HepG2 (cell line): ENCODE measurements around the gene DALRD3. TPM values are rescaled to one million over a fixed set of nuclear protein-coding genes. Genes with fewer than 3 reads are reported as not detected.

Source experiments
- ATF7-NPFF ChIP-seq: sonication (generic); formaldehyde crosslinking; IDR thresholded peaks from 2 replicates; pipeline ENCODE4 v1.8.1; 2023; ENCODE audit warnings: mild to moderate bottlenecking, low read depth, missing genetic modification reagents, moderate library complexity
- CHCHD3 ChIP-seq: sonication (generic); formaldehyde crosslinking; IDR thresholded peaks from 2 replicates; pipeline ENCODE4 v1.8.0; 2022; ENCODE audit warnings: mild to moderate bottlenecking, missing genetic modification reagents, moderate library complexity
- JUNB ChIP-seq: sonication (generic); formaldehyde crosslinking; IDR thresholded peaks from 2 replicates; pipeline ENCODE4 v1.8.0; 2022; ENCODE audit warnings: missing genetic modification reagents, mild to moderate bottlenecking, borderline replicate concordance
- KLF15 ChIP-seq: sonication (generic); formaldehyde crosslinking; IDR thresholded peaks from 2 replicates; pipeline ENCODE4 v1.8.1; 2023; ENCODE audit warnings: borderline replicate concordance, mild to moderate bottlenecking, inconsistent platforms, missing genetic modification reagents, mixed read lengths
- KLF16 ChIP-seq, 2 experiments: sonication (generic) in 1 of 2; formaldehyde crosslinking in 1 of 2; IDR thresholded peaks; 2 replicates each; pipeline versions ENCODE4 v1.6.1 to v1.8.0; 2016 to 2023; ENCODE audit warnings: missing genetic modification reagents in 2 of 2, missing compliant biosample characterization in 1 of 2
- MAFF ChIP-seq: IDR thresholded peaks from 2 replicates; pipeline ENCODE4 v1.6.1; 2011; ENCODE audit warnings: low read depth, low read length, improper control_type of control experiment
- NRL ChIP-seq: sonication (generic); formaldehyde crosslinking; IDR thresholded peaks from 2 replicates; pipeline ENCODE4 v1.5.0; 2020; ENCODE audit warnings: missing genetic modification reagents, mild to moderate bottlenecking, moderate library complexity, borderline replicate concordance
- SP5 ChIP-seq: IDR thresholded peaks from 2 replicates; pipeline ENCODE4 v1.6.1; 2016; ENCODE audit warnings: low read depth, borderline replicate concordance
- WIZ ChIP-seq: sonication (generic); formaldehyde crosslinking; IDR thresholded peaks from 2 replicates; pipeline ENCODE4 v1.5.1; 2020; ENCODE audit warnings: mild to moderate bottlenecking, missing genetic modification reagents
- ZNF441 ChIP-seq: sonication (generic); formaldehyde crosslinking; IDR thresholded peaks from 2 replicates; pipeline ENCODE4 v1.7.0; 2021; ENCODE audit warnings: missing genetic modification reagents, borderline replicate concordance
- ZNF530 ChIP-seq: sonication (generic); formaldehyde crosslinking; IDR thresholded peaks from 2 replicates; pipeline ENCODE4 v1.5.0; 2020; ENCODE audit warnings: low read depth, mild to moderate bottlenecking, missing genetic modification reagents
- ZSCAN12 ChIP-seq: sonication (generic); formaldehyde crosslinking; IDR thresholded peaks from 2 replicates; pipeline ENCODE4 v1.9.0; 2021; ENCODE audit warnings: mild to moderate bottlenecking, missing genetic modification reagents
- polyA plus RNA-seq, 8 experiments: library from polyadenylated mRNA; depleted of rRNA in 3 of 8; stranded (reverse) in 7 of 8; unstranded in 1 of 8; fragments of >200 nt; fragmentation: Illumina TruSeq in 4 of 8; extraction: Trizol in 4 of 8; gene quantifications; 2 replicates each; pipeline versions ENCODE4 v1.2.1 to v1.2.3, GENCODE V29; 2011 to 2016; ENCODE audit warnings: low read depth in 4 of 8, missing spikeins in 1 of 8, mixed read lengths in 1 of 8; ENCODE audit not compliant: insufficient read depth in 1 of 8
- total RNA-seq, 5 experiments: library from RNA; depleted of rRNA; stranded (reverse); fragments of >200 nt; fragmentation: Illumina TruSeq; extraction: Trizol; gene quantifications; 2 replicates each; pipeline ENCODE4 v1.2.3, GENCODE V29; 2016; ENCODE audit warnings: low read depth in 1 of 5
- TF ChIP-seq, protein P1 (sequence below): sonication (generic); formaldehyde crosslinking; IDR thresholded peaks from 2 replicates; pipeline ENCODE4 v1.5.0; 2020; ENCODE audit warnings: missing genetic modification reagents
- TF ChIP-seq, protein P2 (sequence below): sonication (generic); formaldehyde crosslinking; IDR thresholded peaks from 2 replicates; pipeline ENCODE4 v1.4.0; 2020; ENCODE audit warnings: missing genetic modification reagents, borderline replicate concordance
- TF ChIP-seq, protein P3 (sequence below): sonication (generic); formaldehyde crosslinking; conservative IDR thresholded peaks from 2 replicates; pipeline ENCODE4 v1.4.0; 2020; ENCODE audit warnings: mild to moderate bottlenecking, missing genetic modification reagents, moderate library complexity
- TF ChIP-seq, protein P4 (sequence below): sonication (generic); formaldehyde crosslinking; IDR thresholded peaks from 2 replicates; pipeline ENCODE4 v1.4.0; 2020; ENCODE audit warnings: missing genetic modification reagents, borderline replicate concordance
- TF ChIP-seq, protein P5 (sequence below): IDR thresholded peaks from 2 replicates; pipeline ENCODE4 v1.6.1; 2016; ENCODE audit warnings: low read depth, control low read depth
- TF ChIP-seq, protein P6 (sequence below): sonication (generic); formaldehyde crosslinking; IDR thresholded peaks from 2 replicates; pipeline ENCODE4 v1.8.0; 2022; ENCODE audit warnings: mild to moderate bottlenecking, missing genetic modification reagents, borderline replicate concordance

Gene DALRD3
- total and polyA plus RNA-seq, 2 of the 13 experiments (the other 11 are each of a cell fraction or from before 2014, with no cell fraction given), result 19.9 to 36.5 TPM

DNA sequence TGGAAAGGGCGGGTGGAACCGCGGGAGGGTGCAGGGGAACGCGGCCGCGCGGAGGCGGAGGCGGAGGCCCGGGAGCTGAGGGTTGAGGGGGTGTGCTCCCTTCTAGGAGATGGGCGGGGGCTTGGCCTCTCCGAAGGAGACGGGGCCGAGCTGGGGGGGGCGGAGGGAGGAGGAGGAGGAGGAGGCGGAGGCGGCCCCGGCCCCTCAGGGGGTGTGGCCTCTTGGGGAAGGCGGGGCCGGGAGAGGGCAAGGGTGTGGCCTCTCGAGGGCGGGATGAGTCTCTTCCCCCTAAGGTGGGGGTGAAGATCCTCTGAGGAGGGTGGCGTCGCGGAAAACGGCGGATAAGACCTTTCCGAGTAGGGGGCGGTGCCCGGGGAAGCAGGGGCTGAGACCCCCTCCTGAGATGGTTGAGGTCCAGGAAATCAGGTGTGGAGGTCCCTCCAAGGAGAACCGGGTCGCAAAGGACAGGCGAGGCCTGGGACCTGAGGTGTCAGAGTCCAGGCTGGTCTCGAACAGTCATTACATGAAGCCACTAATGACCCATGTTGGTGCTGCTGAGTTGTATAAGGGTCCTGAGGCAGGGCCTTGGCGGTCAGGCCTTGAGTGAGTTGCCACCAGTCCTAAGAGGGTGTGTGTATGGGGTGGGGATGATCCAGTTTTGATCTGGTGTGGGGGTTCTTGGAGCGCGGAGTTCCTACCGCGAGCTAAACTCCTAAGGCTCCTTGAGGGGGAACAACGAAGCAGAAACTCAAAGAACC, 10.4 kb downstream of the DALRD3 start (continued):
- TF ChIP-seq WIZ (CRISPR knock-in tag) (no peak), KLF16 (CRISPR knock-in tag; IDR thresholded peaks at IDR 0.05) (no peak), JUNB (CRISPR knock-in tag) (no peak), NRL (no peak), CHCHD3 (CRISPR knock-in tag) (0 out of 2 replicates have a peak, but pooled peaks have one; percentile 24), KLF15 (no peak), ZSCAN12 (CRISPR knock-in tag) (no peak), ZNF441 (CRISPR knock-in tag) (no peak), ZNF530 (CRISPR knock-in tag) (no peak), SP5 (no peak; the same call in 1 of the 2 replicates), ATF7-NPFF (peak; percentile 11; the same call in 1 of the 2 replicates), MAFF (no peak)
- TF ChIP-seq, protein P1, sequence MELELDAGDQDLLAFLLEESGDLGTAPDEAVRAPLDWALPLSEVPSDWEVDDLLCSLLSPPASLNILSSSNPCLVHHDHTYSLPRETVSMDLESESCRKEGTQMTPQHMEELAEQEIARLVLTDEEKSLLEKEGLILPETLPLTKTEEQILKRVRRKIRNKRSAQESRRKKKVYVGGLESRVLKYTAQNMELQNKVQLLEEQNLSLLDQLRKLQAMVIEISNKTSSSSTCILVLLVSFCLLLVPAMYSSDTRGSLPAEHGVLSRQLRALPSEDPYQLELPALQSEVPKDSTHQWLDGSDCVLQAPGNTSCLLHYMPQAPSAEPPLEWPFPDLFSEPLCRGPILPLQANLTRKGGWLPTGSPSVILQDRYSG (CRISPR knock-in tag), result no peak
- TF ChIP-seq, protein P2, sequence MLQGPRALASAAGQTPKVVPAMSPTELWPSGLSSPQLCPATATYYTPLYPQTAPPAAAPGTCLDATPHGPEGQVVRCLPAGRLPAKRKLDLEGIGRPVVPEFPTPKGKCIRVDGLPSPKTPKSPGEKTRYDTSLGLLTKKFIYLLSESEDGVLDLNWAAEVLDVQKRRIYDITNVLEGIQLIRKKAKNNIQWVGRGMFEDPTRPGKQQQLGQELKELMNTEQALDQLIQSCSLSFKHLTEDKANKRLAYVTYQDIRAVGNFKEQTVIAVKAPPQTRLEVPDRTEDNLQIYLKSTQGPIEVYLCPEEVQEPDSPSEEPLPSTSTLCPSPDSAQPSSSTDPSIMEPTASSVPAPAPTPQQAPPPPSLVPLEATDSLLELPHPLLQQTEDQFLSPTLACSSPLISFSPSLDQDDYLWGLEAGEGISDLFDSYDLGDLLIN (CRISPR knock-in tag), result no peak
- TF ChIP-seq, protein P3, sequence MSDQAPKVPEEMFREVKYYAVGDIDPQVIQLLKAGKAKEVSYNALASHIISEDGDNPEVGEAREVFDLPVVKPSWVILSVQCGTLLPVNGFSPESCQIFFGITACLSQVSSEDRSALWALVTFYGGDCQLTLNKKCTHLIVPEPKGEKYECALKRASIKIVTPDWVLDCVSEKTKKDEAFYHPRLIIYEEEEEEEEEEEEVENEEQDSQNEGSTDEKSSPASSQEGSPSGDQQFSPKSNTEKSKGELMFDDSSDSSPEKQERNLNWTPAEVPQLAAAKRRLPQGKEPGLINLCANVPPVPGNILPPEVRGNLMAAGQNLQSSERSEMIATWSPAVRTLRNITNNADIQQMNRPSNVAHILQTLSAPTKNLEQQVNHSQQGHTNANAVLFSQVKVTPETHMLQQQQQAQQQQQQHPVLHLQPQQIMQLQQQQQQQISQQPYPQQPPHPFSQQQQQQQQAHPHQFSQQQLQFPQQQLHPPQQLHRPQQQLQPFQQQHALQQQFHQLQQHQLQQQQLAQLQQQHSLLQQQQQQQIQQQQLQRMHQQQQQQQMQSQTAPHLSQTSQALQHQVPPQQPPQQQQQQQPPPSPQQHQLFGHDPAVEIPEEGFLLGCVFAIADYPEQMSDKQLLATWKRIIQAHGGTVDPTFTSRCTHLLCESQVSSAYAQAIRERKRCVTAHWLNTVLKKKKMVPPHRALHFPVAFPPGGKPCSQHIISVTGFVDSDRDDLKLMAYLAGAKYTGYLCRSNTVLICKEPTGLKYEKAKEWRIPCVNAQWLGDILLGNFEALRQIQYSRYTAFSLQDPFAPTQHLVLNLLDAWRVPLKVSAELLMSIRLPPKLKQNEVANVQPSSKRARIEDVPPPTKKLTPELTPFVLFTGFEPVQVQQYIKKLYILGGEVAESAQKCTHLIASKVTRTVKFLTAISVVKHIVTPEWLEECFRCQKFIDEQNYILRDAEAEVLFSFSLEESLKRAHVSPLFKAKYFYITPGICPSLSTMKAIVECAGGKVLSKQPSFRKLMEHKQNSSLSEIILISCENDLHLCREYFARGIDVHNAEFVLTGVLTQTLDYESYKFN (CRISPR knock-in tag), result no peak
- TF ChIP-seq, protein P4, sequence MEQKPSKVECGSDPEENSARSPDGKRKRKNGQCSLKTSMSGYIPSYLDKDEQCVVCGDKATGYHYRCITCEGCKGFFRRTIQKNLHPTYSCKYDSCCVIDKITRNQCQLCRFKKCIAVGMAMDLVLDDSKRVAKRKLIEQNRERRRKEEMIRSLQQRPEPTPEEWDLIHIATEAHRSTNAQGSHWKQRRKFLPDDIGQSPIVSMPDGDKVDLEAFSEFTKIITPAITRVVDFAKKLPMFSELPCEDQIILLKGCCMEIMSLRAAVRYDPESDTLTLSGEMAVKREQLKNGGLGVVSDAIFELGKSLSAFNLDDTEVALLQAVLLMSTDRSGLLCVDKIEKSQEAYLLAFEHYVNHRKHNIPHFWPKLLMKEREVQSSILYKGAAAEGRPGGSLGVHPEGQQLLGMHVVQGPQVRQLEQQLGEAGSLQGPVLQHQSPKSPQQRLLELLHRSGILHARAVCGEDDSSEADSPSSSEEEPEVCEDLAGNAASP (CRISPR knock-in tag), result no peak
- TF ChIP-seq, protein P5, sequence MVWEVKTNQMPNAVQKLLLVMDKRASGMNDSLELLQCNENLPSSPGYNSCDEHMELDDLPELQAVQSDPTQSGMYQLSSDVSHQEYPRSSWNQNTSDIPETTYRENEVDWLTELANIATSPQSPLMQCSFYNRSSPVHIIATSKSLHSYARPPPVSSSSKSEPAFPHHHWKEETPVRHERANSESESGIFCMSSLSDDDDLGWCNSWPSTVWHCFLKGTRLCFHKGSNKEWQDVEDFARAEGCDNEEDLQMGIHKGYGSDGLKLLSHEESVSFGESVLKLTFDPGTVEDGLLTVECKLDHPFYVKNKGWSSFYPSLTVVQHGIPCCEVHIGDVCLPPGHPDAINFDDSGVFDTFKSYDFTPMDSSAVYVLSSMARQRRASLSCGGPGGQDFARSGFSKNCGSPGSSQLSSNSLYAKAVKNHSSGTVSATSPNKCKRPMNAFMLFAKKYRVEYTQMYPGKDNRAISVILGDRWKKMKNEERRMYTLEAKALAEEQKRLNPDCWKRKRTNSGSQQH, result no peak
- TF ChIP-seq, protein P6, sequence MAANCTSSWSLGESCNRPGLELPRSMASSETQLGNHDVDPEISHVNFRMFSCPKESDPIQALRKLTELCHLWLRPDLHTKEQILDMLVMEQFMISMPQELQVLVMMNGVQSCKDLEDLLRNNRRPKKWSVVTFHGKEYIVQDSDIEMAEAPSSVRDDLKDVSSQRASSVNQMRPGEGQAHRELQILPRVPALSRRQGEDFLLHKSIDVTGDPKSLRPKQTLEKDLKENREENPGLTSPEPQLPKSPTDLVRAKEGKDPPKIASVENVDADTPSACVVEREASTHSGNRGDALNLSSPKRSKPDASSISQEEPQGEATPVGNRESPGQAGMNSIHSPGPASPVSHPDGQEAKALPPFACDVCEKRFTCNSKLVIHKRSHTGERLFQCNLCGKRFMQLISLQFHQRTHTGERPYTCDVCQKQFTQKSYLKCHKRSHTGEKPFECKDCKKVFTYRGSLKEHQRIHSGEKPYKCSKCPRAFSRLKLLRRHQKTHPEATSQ (CRISPR knock-in tag), result no peak
